ENCODE data around the gene DHX8. TPM values are rescaled to one million over a fixed set of nuclear protein-coding genes. Genes with fewer than 3 reads are reported as not detected.

Gene DHX8
- 100 to 1,000 TPM in 2 of 4 donors, 10 to 100 TPM in 2; 31.4 to 864 (median 78.8) TPM for total RNA-seq

DNA sequence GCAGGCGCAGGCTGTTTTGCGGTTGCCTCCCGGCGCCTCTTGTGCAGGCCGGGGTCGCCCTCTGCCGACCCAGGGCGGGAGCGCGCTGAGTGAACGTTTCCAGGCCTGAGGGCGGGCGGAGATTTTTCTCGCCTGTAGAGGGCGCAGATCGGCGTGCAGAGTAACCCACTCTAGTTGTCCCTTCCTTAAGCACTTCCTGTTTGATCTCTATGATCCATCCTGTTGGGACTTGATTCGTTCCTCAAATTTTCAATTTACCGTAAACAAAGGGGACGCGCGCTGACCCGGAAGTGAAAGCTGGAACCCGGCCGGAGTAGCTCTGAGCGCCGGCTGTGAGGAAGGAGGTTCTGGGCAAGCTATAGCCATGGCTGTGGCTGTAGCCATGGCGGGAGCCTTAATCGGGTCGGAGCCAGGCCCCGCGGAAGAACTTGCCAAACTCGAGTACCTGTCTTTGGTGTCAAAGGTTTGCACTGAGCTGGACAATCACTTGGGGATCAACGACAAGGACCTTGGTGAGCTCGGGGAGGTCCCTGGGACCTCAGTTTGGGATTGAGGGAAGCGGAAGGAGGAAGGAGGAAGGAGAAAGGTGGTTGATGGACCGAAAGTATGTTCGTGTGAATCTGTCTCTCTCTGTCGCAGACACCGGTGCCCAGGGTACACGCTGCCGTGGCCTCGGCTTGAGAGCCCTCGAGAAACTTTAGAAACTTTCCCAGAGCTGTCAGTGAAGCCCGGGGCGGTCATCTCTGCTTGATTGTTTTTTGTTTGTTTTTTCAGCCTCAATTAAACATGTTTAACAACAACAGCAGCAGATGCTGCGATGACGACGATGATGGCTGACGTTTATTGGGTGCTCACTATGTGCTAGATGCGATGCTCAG, at the start of gene DHX8:
DHX8 (plus strand) TSS at position 302 of the 878 bp plus-strand sequence; CDS start at position 365, 63 bp downstream.
- 1% methylated on average over 44 to 48 of the region's 51 CpGs for WGBS, 2 donors
- H3K27ac ChIP-seq: peak within 1 kb of the TSS; percentile 61 to 86 (median 75)
- peak within 1 kb of the TSS; percentile 47 to 82 (median 77) for H3K4me3 ChIP-seq (replicated peaks in 1 of 3)
- TF ChIP-seq POLR2A (IDR thresholded peaks at IDR 0.05) (peak in 1 of 2 donors; percentile 80), CTCF (IDR thresholded peaks at IDR 0.05) (peak; percentile 99 to 100 (median 100))
- intact Hi-C loops (cut with DNase I): loop anchor here (2.0 kb wide), 1 partner anchor 89 kb away; no protein-coding TSS in a partner anchor
- H3K27me3 ChIP-seq: no peaks in the 10 kb centered on the region
- H3K36me3 ChIP-seq: no peaks in the 10 kb centered on the region
- H3K9me3 ChIP-seq: no peaks in the 10 kb centered on the region
- DNase-seq: peak; percentile 98
- peaks cover 24 to 30% of the 10 kb centered on the region in 2 donors for H3K4me1 ChIP-seq

DNA sequence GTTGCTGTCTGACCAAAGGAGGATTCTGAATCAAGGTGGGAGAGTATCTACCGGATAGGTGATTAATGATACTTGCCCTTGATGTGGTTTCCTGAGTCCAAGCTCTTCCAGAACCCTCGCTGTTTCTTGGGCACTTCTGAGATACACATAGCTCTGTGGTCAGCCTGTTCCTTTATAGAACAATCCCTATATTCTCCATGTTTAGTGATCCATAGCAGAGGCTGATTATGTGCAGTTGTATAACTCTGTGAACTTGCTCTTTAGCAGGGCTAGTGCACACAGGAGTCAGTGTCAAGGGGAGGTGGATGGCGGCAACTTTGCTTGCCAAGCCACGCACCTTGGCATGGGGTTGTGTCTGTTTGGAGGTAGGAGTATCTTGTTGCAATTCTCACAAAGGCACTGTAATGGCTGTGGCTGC, 48.9 kb upstream of the DHX8 start:
- Histone ChIP-seq H3K9me3 (no peaks in the 10 kb centered on the region), H3K4me1 (peaks cover 28 to 57% of the 10 kb centered on the region in 2 donors), H3K4me3 (replicated peaks in 1 of 3) (no peak overlapping the region), H3K27ac (peak overlapping the region; percentile 71 to 77 (median 75)), H3K27me3 (no peaks in the 10 kb centered on the region), H3K36me3 (no peaks in the 10 kb centered on the region)
- intact Hi-C loops (cut with DNase I): no loop called here
- TF ChIP-seq POLR2A (IDR thresholded peaks at IDR 0.05) (peak in 1 of 2 donors; percentile 18), CTCF (IDR thresholded peaks at IDR 0.05) (no peak)
- peak; percentile 72 for DNase-seq
- WGBS, 2 donors: 28 to 39% methylated on average over 4 of the region's 4 CpGs

GRCh38 chr17:43437756-43438155, 46.0 kb upstream of the DHX8 start:
- no peaks in the 10 kb centered on the region for H3K9me3 ChIP-seq
- H3K27me3 ChIP-seq: no peaks in the 10 kb centered on the region
- no peaks in the 10 kb centered on the region for H3K36me3 ChIP-seq
- intact Hi-C loops (cut with DNase I): no loop called here
- peaks cover 17 to 38% of the 10 kb centered on the region in 2 donors for H3K4me1 ChIP-seq
- no peak for TF ChIP-seq POLR2A (IDR thresholded peaks at IDR 0.05)
- TF ChIP-seq CTCF (IDR thresholded peaks at IDR 0.05): no peak
- peak overlapping the region in 1 of 3 donors; percentile 17 for H3K27ac ChIP-seq
- no peak for DNase-seq
- H3K4me3 ChIP-seq (replicated peaks in 1 of 3): no peak overlapping the region
- 85 to 87% methylated on average over 1 of the region's 1 CpG for WGBS, 2 donors

- H3K27me3 ChIP-seq: no peaks in the 10 kb centered on the region
Observed at GRCh38 chr17:43438626-43439025, 45.1 kb upstream of the DHX8 start.

More at GRCh38 chr17:43438626-43439025, 45.1 kb upstream of the DHX8 start:
- no peaks in the 10 kb centered on the region for H3K36me3 ChIP-seq
- no peak for TF ChIP-seq CTCF (IDR thresholded peaks at IDR 0.05)
- TF ChIP-seq POLR2A (IDR thresholded peaks at IDR 0.05): no peak
- H3K4me1 ChIP-seq: peaks cover 20 to 43% of the 10 kb centered on the region in 2 donors
- WGBS, 2 donors: 67 to 79% methylated on average over 5 of the region's 5 CpGs
- DNase-seq: no peak
- no peak overlapping the region for H3K4me3 ChIP-seq (replicated peaks in 1 of 3)
- H3K27ac ChIP-seq: peak overlapping the region; percentile 41 to 55 (median 46)
- intact Hi-C loops (cut with DNase I): no loop called here
- no peaks in the 10 kb centered on the region for H3K9me3 ChIP-seq

Data from thyroid gland (tissue), 4 donors.